Measurements from ENCODE around the gene PDE1A. TPM values are rescaled to one million over a fixed set of nuclear protein-coding genes. Genes with fewer than 3 reads are reported as not detected.

Gene PDE1A
- total RNA-seq, 1 experiment from 2014 or later: 3.1 TPM

GRCh38 chr2:182412858-182413257 lies 14.0 kb downstream of the PDE1A start:
- no TSS peak for BruUV-seq (replicated peaks)
- no peak overlapping the region for H3K27ac ChIP-seq (ENCODE audit: low read depth, low read length, poor library complexity, severe bottlenecking)
- TF ChIP-seq CTCF (conservative IDR thresholded peaks at IDR 0.05; ENCODE audit: low read depth, low read length): no peak
- no peak for TF ChIP-seq EZH2 (IDR thresholded peaks at IDR 0.05; ENCODE audit: borderline replicate concordance, low read depth, low read length, poor library complexity, severe bottlenecking)

GRCh38 chr2:182410120-182410519 lies 16.7 kb downstream of the PDE1A start:
- Histone ChIP-seq H3K36me3 (ENCODE audit: insufficient read depth, low read length, poor library complexity, severe bottlenecking) (no peaks in the 10 kb centered on the region), H3K27me3 (replicated peaks; ENCODE audit: insufficient read depth, low read depth, low read length, poor library complexity) (no peaks in the 10 kb centered on the region), H3K4me3 (ENCODE audit: low read depth, low read length, poor library complexity, severe bottlenecking) (no peak overlapping the region), H3K27ac (ENCODE audit: low read depth, low read length, poor library complexity, severe bottlenecking) (no peak overlapping the region), H3K4me1 (ENCODE audit: insufficient read depth, low read length, poor library complexity, severe bottlenecking) (peaks cover 5% of the 10 kb centered on the region), H3K9me3 (ENCODE audit: low read depth, low read length, poor library complexity, severe bottlenecking) (no peaks in the 10 kb centered on the region)
- ChIA-PET POLR2A (ENCODE audit: low non-redundant PET) (no interaction called here), CTCF (no interaction called here)
- intact Hi-C loops (cut with micrococcal nuclease; ENCODE audit: unreplicated experiment): no loop called here
- TF ChIP-seq CTCF (conservative IDR thresholded peaks at IDR 0.05; ENCODE audit: low read depth, low read length): no peak
- TF ChIP-seq EZH2 (IDR thresholded peaks at IDR 0.05; ENCODE audit: borderline replicate concordance, low read depth, low read length, poor library complexity, severe bottlenecking): no peak
- BruUV-seq (replicated peaks): no TSS peak
- no peak for DNase-seq (ENCODE audit: low spot score)

More at GRCh38 chr2:182412858-182413257, 14.0 kb downstream of the PDE1A start:
- Histone ChIP-seq H3K36me3 (ENCODE audit: insufficient read depth, low read length, poor library complexity, severe bottlenecking) (no peaks in the 10 kb centered on the region), H3K27me3 (replicated peaks; ENCODE audit: insufficient read depth, low read depth, low read length, poor library complexity) (no peaks in the 10 kb centered on the region), H3K4me3 (ENCODE audit: low read depth, low read length, poor library complexity, severe bottlenecking) (no peak overlapping the region), H3K4me1 (ENCODE audit: insufficient read depth, low read length, poor library complexity, severe bottlenecking) (no peaks in the 10 kb centered on the region), H3K9me3 (ENCODE audit: low read depth, low read length, poor library complexity, severe bottlenecking) (no peaks in the 10 kb centered on the region)
- no peak for DNase-seq (ENCODE audit: low spot score)
- intact Hi-C loops (cut with micrococcal nuclease; ENCODE audit: unreplicated experiment): no loop called here
- POLR2A ChIA-PET (ENCODE audit: low non-redundant PET): no interaction called here
- CTCF ChIA-PET: no interaction called here

- no peaks in the 10 kb centered on the region for H3K27me3 ChIP-seq (replicated peaks; ENCODE audit: insufficient read depth, low read depth, low read length, poor library complexity)
- no peak overlapping the region for H3K27ac ChIP-seq (ENCODE audit: low read depth, low read length, poor library complexity, severe bottlenecking)
- intact Hi-C loops (cut with micrococcal nuclease; ENCODE audit: unreplicated experiment): no loop called here
- H3K4me3 ChIP-seq (ENCODE audit: low read depth, low read length, poor library complexity, severe bottlenecking): no peak overlapping the region
- no peaks in the 10 kb centered on the region for H3K9me3 ChIP-seq (ENCODE audit: low read depth, low read length, poor library complexity, severe bottlenecking)
- ChIA-PET CTCF (no interaction called here), POLR2A (ENCODE audit: low non-redundant PET) (no interaction called here)
- no peak for DNase-seq (ENCODE audit: low spot score)
- no peaks in the 10 kb centered on the region for H3K36me3 ChIP-seq (ENCODE audit: insufficient read depth, low read length, poor library complexity, severe bottlenecking)
- no TSS peak for BruUV-seq (replicated peaks)
- peaks cover 7% of the 10 kb centered on the region for H3K4me1 ChIP-seq (ENCODE audit: insufficient read depth, low read length, poor library complexity, severe bottlenecking)
- TF ChIP-seq EZH2 (IDR thresholded peaks at IDR 0.05; ENCODE audit: borderline replicate concordance, low read depth, low read length, poor library complexity, severe bottlenecking): no peak
- TF ChIP-seq CTCF (conservative IDR thresholded peaks at IDR 0.05; ENCODE audit: low read depth, low read length): no peak
Measured at GRCh38 chr2:182406221-182406620, 20.6 kb downstream of the PDE1A start.
